Gastroesophageal sphincter (tissue), 3 donors: ENCODE measurements around the gene PGLYRP3.

Experiments used
- EP300 ChIP-seq: sonication (generic); formaldehyde crosslinking; IDR thresholded peaks from one replicate; pipeline ENCODE4 v1.6.1; 2017; ENCODE audit warnings: antibody characterized with exemption, mild to moderate bottlenecking
- POLR2A ChIP-seq, 2 donors: fragments of 450-650 bp; IDR thresholded peaks; one replicate each; pipeline ENCODE4 v1.6.1; 2017; ENCODE audit warnings: antibody characterized with exemption in 2 of 2, mild to moderate bottlenecking in 2 of 2, moderate library complexity in 1 of 2
- POLR2AphosphoS5 ChIP-seq: sonication (generic); formaldehyde crosslinking; IDR thresholded peaks from one replicate; pipeline ENCODE4 v1.6.1; 2017; ENCODE audit warnings: antibody characterized with exemption
- TF ChIP-seq, protein P1 (sequence below), 4 experiments: fragments of 200-600 bp in 2 of 4; fragments of 450-650 bp in 2 of 4; sonication (generic) in 1 of 4; IDR thresholded peaks; one replicate each; pipeline ENCODE4 v1.5.1; 2017 to 2019; ENCODE audit warnings: antibody characterized with exemption in 4 of 4, mild to moderate bottlenecking in 2 of 4, moderate library complexity in 2 of 4

DNA sequence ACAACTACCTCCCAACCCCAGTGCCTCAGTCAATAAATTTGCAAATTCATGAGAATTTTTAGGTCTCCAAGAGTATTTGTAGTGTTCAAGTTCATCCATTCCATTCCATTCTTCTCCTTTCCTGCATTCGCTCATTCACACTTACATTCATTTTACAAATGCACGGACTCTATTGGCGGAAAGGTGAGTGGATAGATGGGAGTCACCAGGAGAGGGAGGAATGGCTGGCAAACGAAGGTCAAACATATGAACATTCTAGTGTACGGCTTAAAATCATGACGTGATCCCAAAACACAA lies 50.7 kb downstream of the PGLYRP3 start:
- TF ChIP-seq, protein P1, sequence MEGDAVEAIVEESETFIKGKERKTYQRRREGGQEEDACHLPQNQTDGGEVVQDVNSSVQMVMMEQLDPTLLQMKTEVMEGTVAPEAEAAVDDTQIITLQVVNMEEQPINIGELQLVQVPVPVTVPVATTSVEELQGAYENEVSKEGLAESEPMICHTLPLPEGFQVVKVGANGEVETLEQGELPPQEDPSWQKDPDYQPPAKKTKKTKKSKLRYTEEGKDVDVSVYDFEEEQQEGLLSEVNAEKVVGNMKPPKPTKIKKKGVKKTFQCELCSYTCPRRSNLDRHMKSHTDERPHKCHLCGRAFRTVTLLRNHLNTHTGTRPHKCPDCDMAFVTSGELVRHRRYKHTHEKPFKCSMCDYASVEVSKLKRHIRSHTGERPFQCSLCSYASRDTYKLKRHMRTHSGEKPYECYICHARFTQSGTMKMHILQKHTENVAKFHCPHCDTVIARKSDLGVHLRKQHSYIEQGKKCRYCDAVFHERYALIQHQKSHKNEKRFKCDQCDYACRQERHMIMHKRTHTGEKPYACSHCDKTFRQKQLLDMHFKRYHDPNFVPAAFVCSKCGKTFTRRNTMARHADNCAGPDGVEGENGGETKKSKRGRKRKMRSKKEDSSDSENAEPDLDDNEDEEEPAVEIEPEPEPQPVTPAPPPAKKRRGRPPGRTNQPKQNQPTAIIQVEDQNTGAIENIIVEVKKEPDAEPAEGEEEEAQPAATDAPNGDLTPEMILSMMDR (IDR thresholded peaks at IDR 0.05) = no peak
- TF ChIP-seq EP300 (no peak), POLR2A (IDR thresholded peaks at IDR 0.05) (no peak), POLR2AphosphoS5 (no peak)
